Neural progenitor cell (in vitro differentiated cells): ENCODE results near the gene ZCCHC14. TPM values are rescaled to one million over a fixed set of nuclear protein-coding genes. Genes with fewer than 3 reads are reported as not detected.

ENCODE experiments used
- DNase-seq: peaks from one replicate; pipeline ENCODE4 v3.0.0-alpha.2; 2016; ENCODE audit warnings: low spot score
- H2AFZ ChIP-seq: fragments of 200-600 bp; sonication (generic); replicated peaks from 2 replicates; pipeline ENCODE4 v1.6.1; 2016; ENCODE audit warnings: antibody characterized with exemption
- H3F3A ChIP-seq: fragments of 200-600 bp; sonication (generic); 2 replicates; pipeline ENCODE4 v1.6.1; 2016; ENCODE audit warnings: antibody characterized with exemption, low read depth
- H3K27ac ChIP-seq: fragments of 200-600 bp; sonication (generic); 2 replicates; pipeline ENCODE4 v1.5.1; 2016; ENCODE audit warnings: mild to moderate bottlenecking
- H3K27me3 ChIP-seq: fragments of 200-600 bp; sonication (generic); 2 replicates; pipeline ENCODE4 v1.6.1; 2016; ENCODE audit warnings: mild to moderate bottlenecking, moderate library complexity
- H3K36me3 ChIP-seq: fragments of 200-600 bp; sonication (generic); 2 replicates; pipeline ENCODE4 v1.5.1; 2016
- H3K4me1 ChIP-seq: fragments of 200-600 bp; sonication (generic); 2 replicates; pipeline ENCODE4 v1.6.1; 2016; ENCODE audit warnings: mixed run types
- H3K4me2 ChIP-seq: fragments of 200-600 bp; sonication (generic); 2 replicates; pipeline ENCODE4 v1.6.1; 2016
- H3K4me3 ChIP-seq: fragments of 200-600 bp; sonication (generic); 2 replicates; pipeline ENCODE4 v1.5.1; 2016
- H3K79me2 ChIP-seq: fragments of 200-600 bp; sonication (generic); 2 replicates; pipeline ENCODE4 v1.6.1; 2016; ENCODE audit warnings: low read depth
- H3K9ac ChIP-seq: fragments of 200-600 bp; sonication (generic); 2 replicates; pipeline ENCODE4 v1.6.1; 2016
- H3K9me3 ChIP-seq: fragments of 200-600 bp; sonication (generic); 2 replicates; pipeline ENCODE4 v1.5.1; 2016; ENCODE audit warnings: low read depth
- H4K20me1 ChIP-seq: fragments of 200-600 bp; sonication (generic); 2 replicates; pipeline ENCODE4 v1.6.1; 2016; ENCODE audit warnings: low read depth
- H3K27ac Mint-ChIP-seq: 3 replicates; pipeline ENCODE4 v1.8.0; 2021; ENCODE audit warnings: mixed read lengths
- H3K27me3 Mint-ChIP-seq: 2 replicates; pipeline ENCODE4 v1.8.0; 2022; ENCODE audit warnings: low read depth, mild to moderate bottlenecking, inconsistent platforms, moderate library complexity, mixed read lengths; ENCODE audit not compliant: insufficient read depth
- H3K36me3 Mint-ChIP-seq: 3 replicates; pipeline ENCODE4 v1.8.0; 2021; ENCODE audit warnings: mixed read lengths
- H3K4me1 Mint-ChIP-seq: 3 replicates; pipeline ENCODE4 v1.8.0; 2021; ENCODE audit warnings: mixed read lengths
- H3K4me3 Mint-ChIP-seq: 3 replicates; pipeline ENCODE4 v1.8.0; 2021; ENCODE audit warnings: mild to moderate bottlenecking, moderate library complexity, mixed read lengths
- H3K9me3 Mint-ChIP-seq: 3 replicates; pipeline ENCODE4 v1.8.0; 2020; ENCODE audit warnings: mixed read lengths
- CTCF ChIP-seq: fragments of 200-600 bp; sonication (generic); IDR thresholded peaks from 2 replicates; pipeline ENCODE4 v1.5.1; 2017; ENCODE audit warnings: antibody characterized with exemption, mild to moderate bottlenecking
- EZH2 ChIP-seq: fragments of 200-600 bp; sonication (generic); IDR thresholded peaks from 2 replicates; pipeline ENCODE4 v1.6.1; 2017; ENCODE audit warnings: antibody characterized with exemption, mild to moderate bottlenecking, moderate library complexity
- EZH2phosphoT487 ChIP-seq: fragments of 200-600 bp; sonication (generic); IDR thresholded peaks from 2 replicates; pipeline ENCODE4 v1.6.1; 2017; ENCODE audit warnings: antibody characterized with exemption
- total RNA-seq: library from RNA; depleted of rRNA; stranded (reverse); fragments of >200 nt; gene quantifications from 2 replicates; pipeline ENCODE4 v1.2.3, GENCODE V29; 2015; ENCODE audit warnings: low replicate concordance

The ZCCHC14 gene
- total RNA-seq, 1 donor from 2014 or later = 10.3 TPM

GRCh38 chr16:87409153-87409552 is 83.7 kb downstream of the ZCCHC14 start:
- no peaks in the 10 kb centered on the region for H3K9me3 Mint-ChIP-seq
- Histone ChIP-seq H3K27me3 (no peaks in the 10 kb centered on the region), H3K27ac (no peak overlapping the region), H3K9ac (peak overlapping the region; percentile 11), H3K4me1 (no peaks in the 10 kb centered on the region), H3K4me3 (no peak overlapping the region), H3F3A (peaks cover 5% of the 10 kb centered on the region), H3K79me2 (no peaks in the 10 kb centered on the region), H3K4me2 (no peak overlapping the region), H4K20me1 (peaks cover 6% of the 10 kb centered on the region), H2AFZ (no peak overlapping the region), H3K9me3 (no peaks in the 10 kb centered on the region), H3K36me3 (no peaks in the 10 kb centered on the region)
- H3K27ac Mint-ChIP-seq = no peak overlapping the region
- H3K27me3 Mint-ChIP-seq = peaks cover 3% of the 10 kb centered on the region
- peaks cover 22% of the 10 kb centered on the region for H3K36me3 Mint-ChIP-seq
- H3K4me1 Mint-ChIP-seq = no peaks in the 10 kb centered on the region
- no peak overlapping the region for H3K4me3 Mint-ChIP-seq
- no peak for DNase-seq
- no peak for TF ChIP-seq EZH2
- no peak for TF ChIP-seq CTCF
- TF ChIP-seq EZH2phosphoT487 = no peak

GRCh38 chr16:87407511-87408112 is 85.2 kb downstream of the ZCCHC14 start:
- peaks cover 5% of the 10 kb centered on the region for H3F3A ChIP-seq

GRCh38 chr16:87406495-87407088 is 86.2 kb downstream of the ZCCHC14 start:
- Histone ChIP-seq H2AFZ (no peak overlapping the region), H3F3A (peaks cover 5% of the 10 kb centered on the region), H3K4me1 (no peaks in the 10 kb centered on the region), H3K36me3 (no peaks in the 10 kb centered on the region), H3K9ac (no peak overlapping the region), H3K27me3 (no peaks in the 10 kb centered on the region), H3K79me2 (no peaks in the 10 kb centered on the region), H3K4me3 (no peak overlapping the region), H4K20me1 (peaks cover 6% of the 10 kb centered on the region), H3K27ac (no peak overlapping the region), H3K4me2 (no peak overlapping the region), H3K9me3 (no peaks in the 10 kb centered on the region)
- no peaks in the 10 kb centered on the region for H3K4me1 Mint-ChIP-seq
- no peak overlapping the region for H3K4me3 Mint-ChIP-seq
- TF ChIP-seq EZH2phosphoT487 (no peak), EZH2 (no peak), CTCF (no peak)
- no peak overlapping the region for H3K27ac Mint-ChIP-seq
- H3K9me3 Mint-ChIP-seq = no peaks in the 10 kb centered on the region
- peaks cover 2% of the 10 kb centered on the region for H3K27me3 Mint-ChIP-seq
- no peak for DNase-seq
- H3K36me3 Mint-ChIP-seq = peaks cover 21% of the 10 kb centered on the region

More at GRCh38 chr16:87407511-87408112, 85.2 kb downstream of the ZCCHC14 start:
- H3K4me3 ChIP-seq = no peak overlapping the region
- H3K4me1 Mint-ChIP-seq = no peaks in the 10 kb centered on the region
- peaks cover 2% of the 10 kb centered on the region for H3K27me3 Mint-ChIP-seq
- no peaks in the 10 kb centered on the region for H3K79me2 ChIP-seq
- H3K36me3 ChIP-seq = no peaks in the 10 kb centered on the region
- TF ChIP-seq CTCF (no peak), EZH2 (no peak), EZH2phosphoT487 (no peak)
- no peaks in the 10 kb centered on the region for H3K27me3 ChIP-seq
- no peaks in the 10 kb centered on the region for H3K4me1 ChIP-seq
- no peak overlapping the region for H3K4me2 ChIP-seq
- H3K27ac Mint-ChIP-seq = peak overlapping the region; percentile 4
- H3K9ac ChIP-seq = no peak overlapping the region
- H3K36me3 Mint-ChIP-seq = peaks cover 23% of the 10 kb centered on the region
- no peak overlapping the region for H3K27ac ChIP-seq
- no peak overlapping the region for H2AFZ ChIP-seq
- H3K9me3 Mint-ChIP-seq = no peaks in the 10 kb centered on the region
- no peaks in the 10 kb centered on the region for H3K9me3 ChIP-seq
- no peak for DNase-seq
- H4K20me1 ChIP-seq = peaks cover 6% of the 10 kb centered on the region
- H3K4me3 Mint-ChIP-seq = no peak overlapping the region
